Naive thymus-derived CD8-positive, alpha-beta T cell (primary cell): ENCODE measurements around the gene HS3ST6. TPM values are rescaled to one million over a fixed set of nuclear protein-coding genes. Genes with fewer than 3 reads are reported as not detected.
"Not testable (repeated sequence)": the region's sequence is repeated elsewhere in the genome, so short reads cannot be mapped to it uniquely, and the experiment has no call there.

ENCODE experiments used
- ATAC-seq, 2 donors: fragments of 150-1000 bp; cut with Tn5 transposase in 1 of 2; sonication (Bioruptor Pico), chemical (Tn5 transposase) in 1 of 2; 1 replicate in 1 of 2; 2 replicates in 1 of 2; pipeline ENCODE4 v1.10.0; 2021; ENCODE audit warnings: mild to moderate bottlenecking in 2 of 2, moderate library complexity in 2 of 2
- POLR2A ChIA-PET: fragments of 350-600 bp; sonication (Branson Sonifier 250); formaldehyde crosslinking; loops from one replicate; lab custom pipeline; 2021; ENCODE audit warnings: antibody characterized with exemption; lab: Charles Lee
- DNase-seq, 10 donors: peaks; one replicate each; pipeline versions ENCODE4 v3.0.0 to v3.0.0-alpha.2; 2020 to 2022
- H3K27ac Mint-ChIP-seq, 10 donors: one replicate each; pipeline ENCODE4 v1.8.0; 2020 to 2022; ENCODE audit warnings: mild to moderate bottlenecking in 10 of 10, mixed read lengths in 10 of 10, moderate library complexity in 4 of 10, inconsistent platforms in 1 of 10
- H3K27me3 Mint-ChIP-seq, 5 donors: one replicate each; pipeline ENCODE4 v1.8.0; 2021 to 2022; ENCODE audit warnings: mixed read lengths in 5 of 5
- H3K36me3 Mint-ChIP-seq, 3 donors: one replicate each; pipeline ENCODE4 v1.8.0; 2020 to 2022; ENCODE audit warnings: mixed read lengths in 3 of 3, mild to moderate bottlenecking in 2 of 3, inconsistent platforms in 1 of 3
- H3K4me1 Mint-ChIP-seq, 4 donors: one replicate each; pipeline ENCODE4 v1.8.0; 2021 to 2022; ENCODE audit warnings: mixed read lengths in 4 of 4
- H3K4me3 Mint-ChIP-seq, 10 donors: one replicate each; pipeline ENCODE4 v1.8.0; 2020 to 2022; ENCODE audit warnings: mild to moderate bottlenecking in 10 of 10, mixed read lengths in 10 of 10, moderate library complexity in 6 of 10, inconsistent platforms in 1 of 10
- H3K9me3 Mint-ChIP-seq, 9 donors: one replicate each; pipeline ENCODE4 v1.8.0; 2020 to 2022; ENCODE audit warnings: mixed read lengths in 9 of 9, mild to moderate bottlenecking in 3 of 9, inconsistent platforms in 1 of 9, moderate library complexity in 1 of 9
- polyA plus RNA-seq, 3 donors: library from polyadenylated mRNA; unstranded; fragments of 300-500 nt; fragmentation: Illumina TruSeq; gene quantifications; one replicate each; pipeline ENCODE4 v1.2.3, GENCODE V29; 2021
- total RNA-seq, 8 experiments: library from RNA in 2 of 8; stranded (reverse) in 2 of 8; gene quantifications; one replicate each; pipeline ENCODE4 v1.2.3 and lab custom pipeline; 2021 to 2026

The HS3ST6 gene
- total and polyA plus RNA-seq, 5 experiments from 2014 or later = not detected

GRCh38 chr16:1920122-1920521 lies 1.9 kb upstream of the HS3ST6 start:
- DNase-seq, H3K36me3 Mint-ChIP-seq, H3K27ac Mint-ChIP-seq, H3K4me1 Mint-ChIP-seq, H3K9me3 Mint-ChIP-seq, ATAC-seq, H3K4me3 Mint-ChIP-seq, POLR2A ChIA-PET: not testable (repeated sequence)
- peaks cover 22 to 76% (median 53%) of the 10 kb centered on the region in 5 donors for H3K27me3 Mint-ChIP-seq

GRCh38 chr16:1919327-1919998 lies 1.2 kb upstream of the HS3ST6 start:
- H3K36me3 Mint-ChIP-seq = peaks cover 0 to 7% (median 0%) of the 10 kb centered on the region in 3 donors
- no peak overlapping the region for H3K4me3 Mint-ChIP-seq
- H3K4me1 Mint-ChIP-seq = peaks cover 0 to 6% (median 5%) of the 10 kb centered on the region in 4 donors
- H3K27ac Mint-ChIP-seq = no peak overlapping the region
- DNase-seq = no peak
- H3K9me3 Mint-ChIP-seq = peaks cover 0 to 3% (median 0%) of the 10 kb centered on the region in 9 donors
- peaks cover 22 to 77% (median 51%) of the 10 kb centered on the region in 5 donors for H3K27me3 Mint-ChIP-seq
- POLR2A ChIA-PET = no interaction called here
- ATAC-seq = no peak

GRCh38 chr16:1917665-1918350 lies 407 bp downstream of the HS3ST6 start:
- Mint-ChIP-seq H3K27me3 (peaks cover 20 to 67% (median 48%) of the 10 kb centered on the region in 5 donors), H3K36me3 (peaks cover 0 to 7% (median 0%) of the 10 kb centered on the region in 3 donors), H3K9me3 (no peaks in the 10 kb centered on the region), H3K4me3 (no peak overlapping the region), H3K4me1 (peaks cover 0 to 5% (median 3%) of the 10 kb centered on the region in 4 donors), H3K27ac (no peak overlapping the region)
- no peak for DNase-seq
- POLR2A ChIA-PET = no interaction called here
- no peak for ATAC-seq

GRCh38 chr16:1917056-1917664 lies 1.1 kb downstream of the HS3ST6 start:
- H3K4me1 Mint-ChIP-seq = peaks cover 0 to 5% (median 2%) of the 10 kb centered on the region in 4 donors
- H3K9me3 Mint-ChIP-seq = no peaks in the 10 kb centered on the region
- H3K4me3 Mint-ChIP-seq = peak overlapping the region in 1 of 10 donors; percentile 11
- no peak overlapping the region for H3K27ac Mint-ChIP-seq
- DNase-seq = no peak
- POLR2A ChIA-PET = no interaction called here
- ATAC-seq = no peak
- H3K27me3 Mint-ChIP-seq = peaks cover 15 to 61% (median 43%) of the 10 kb centered on the region in 5 donors
- peaks cover 0 to 7% (median 0%) of the 10 kb centered on the region in 3 donors for H3K36me3 Mint-ChIP-seq

GRCh38 chr16:1916640-1916990 lies 1.6 kb downstream of the HS3ST6 start:
- POLR2A ChIA-PET = no interaction called here
- Mint-ChIP-seq H3K4me1 (peaks cover 0 to 5% (median 2%) of the 10 kb centered on the region in 4 donors), H3K27me3 (peaks cover 15 to 57% (median 41%) of the 10 kb centered on the region in 5 donors), H3K27ac (no peak overlapping the region), H3K9me3 (no peaks in the 10 kb centered on the region), H3K36me3 (peaks cover 0 to 7% (median 0%) of the 10 kb centered on the region in 3 donors), H3K4me3 (peak overlapping the region in 2 of 10 donors; percentile 11 to 38)
- no peak for DNase-seq
- no peak for ATAC-seq

- Mint-ChIP-seq H3K27me3 (peaks cover 9 to 51% (median 34%) of the 10 kb centered on the region in 5 donors), H3K9me3 (no peaks in the 10 kb centered on the region), H3K27ac (no peak overlapping the region), H3K4me3 (no peak overlapping the region), H3K36me3 (peaks cover 0 to 3% (median 0%) of the 10 kb centered on the region in 3 donors), H3K4me1 (peaks cover 0 to 4% (median 1%) of the 10 kb centered on the region in 4 donors)
- no peak for DNase-seq
- POLR2A ChIA-PET = no interaction called here
- no peak for ATAC-seq
Observed at GRCh38 chr16:1915732-1916639, 2.2 kb downstream of the HS3ST6 start.

GRCh38 chr16:1914988-1915387 lies 3.2 kb downstream of the HS3ST6 start:
- ATAC-seq (no peak), DNase-seq (no peak)
- Mint-ChIP-seq H3K4me1 (no peaks in the 10 kb centered on the region), H3K27me3 (peaks cover 5 to 42% (median 27%) of the 10 kb centered on the region in 5 donors), H3K27ac (no peak overlapping the region), H3K36me3 (no peaks in the 10 kb centered on the region), H3K4me3 (no peak overlapping the region), H3K9me3 (no peaks in the 10 kb centered on the region)
- POLR2A ChIA-PET = no interaction called here

GRCh38 chr16:1914084-1914608 lies 4.1 kb downstream of the HS3ST6 start:
- H3K36me3 Mint-ChIP-seq = no peaks in the 10 kb centered on the region
- no peak overlapping the region for H3K4me3 Mint-ChIP-seq
- ATAC-seq = no peak
- no peak overlapping the region for H3K27ac Mint-ChIP-seq
- POLR2A ChIA-PET = no interaction called here
- peaks cover 5 to 39% (median 24%) of the 10 kb centered on the region in 5 donors for H3K27me3 Mint-ChIP-seq
- no peaks in the 10 kb centered on the region for H3K9me3 Mint-ChIP-seq
- no peaks in the 10 kb centered on the region for H3K4me1 Mint-ChIP-seq
- DNase-seq = no peak

GRCh38 chr16:1913327-1914083 lies 4.7 kb downstream of the HS3ST6 start:
- Mint-ChIP-seq H3K27me3 (peaks cover 5 to 41% (median 23%) of the 10 kb centered on the region in 5 donors), H3K4me3 (no peak overlapping the region), H3K4me1 (peaks cover 0 to 3% (median 0%) of the 10 kb centered on the region in 4 donors), H3K9me3 (no peaks in the 10 kb centered on the region), H3K36me3 (no peaks in the 10 kb centered on the region), H3K27ac (no peak overlapping the region)
- no peak for ATAC-seq
- no peak for DNase-seq
- POLR2A ChIA-PET = no interaction called here

- H3K27ac Mint-ChIP-seq = no peak overlapping the region
- POLR2A ChIA-PET = interaction anchor here (0.6 kb wide), 1 partner anchor 225 kb away, joined by 3 read pairs; no protein-coding TSS in a partner anchor
- ATAC-seq (no peak), DNase-seq (no peak)
- no peak overlapping the region for H3K4me3 Mint-ChIP-seq
- no peaks in the 10 kb centered on the region for H3K9me3 Mint-ChIP-seq
- H3K4me1 Mint-ChIP-seq = peaks cover 0 to 3% (median 0%) of the 10 kb centered on the region in 4 donors
- no peaks in the 10 kb centered on the region for H3K36me3 Mint-ChIP-seq
- peaks cover 5 to 42% (median 25%) of the 10 kb centered on the region in 5 donors for H3K27me3 Mint-ChIP-seq
Observed at GRCh38 chr16:1912215-1912543, 6.0 kb downstream of the HS3ST6 start.

GRCh38 chr16:1911467-1912214 lies 6.6 kb downstream of the HS3ST6 start:
- H3K9me3 Mint-ChIP-seq = no peaks in the 10 kb centered on the region
- H3K36me3 Mint-ChIP-seq = no peaks in the 10 kb centered on the region
- peaks cover 5 to 37% (median 20%) of the 10 kb centered on the region in 5 donors for H3K27me3 Mint-ChIP-seq
- H3K4me3 Mint-ChIP-seq = no peak overlapping the region
- no peak overlapping the region for H3K27ac Mint-ChIP-seq
- DNase-seq = no peak
- peaks cover 0 to 3% (median 0%) of the 10 kb centered on the region in 4 donors for H3K4me1 Mint-ChIP-seq
- ATAC-seq = no peak
- POLR2A ChIA-PET = interaction anchor here (0.6 to 0.7 kb wide), 2 partner anchors 47 to 225 kb away, joined by 3 read pairs; partner anchors contain the start of gene NDUFB10
